HG03520 (cell line): ENCODE results near the gene FETUB.
"Not testable (repeated sequence)": the region's sequence is repeated elsewhere in the genome, so short reads cannot be mapped to it uniquely, and the experiment has no call there.

Source experiments
- ATAC-seq: cut with Tn5 transposase; IDR thresholded peaks from one replicate; pipeline ENCODE4 v1.9.1; 2021; ENCODE audit warnings: mild to moderate bottlenecking, moderate library complexity; ENCODE audit not compliant: unreplicated experiment

Gene FETUB

GRCh38 chr3:186665625-186666188 lies 25.5 kb downstream of the FETUB start, which contains the start of gene HRG:
HRG (plus strand) TSS chr3:186666014; CDS start chr3:186666032, 18 bp downstream.
- no peak for ATAC-seq

- ATAC-seq, result no peak
These were observed 28.2 kb downstream of the FETUB start for GRCh38 chr3:186668426-186668825.

- no peak for ATAC-seq
These were observed 29.3 kb downstream of the FETUB start for GRCh38 chr3:186669378-186670084.

DNA sequence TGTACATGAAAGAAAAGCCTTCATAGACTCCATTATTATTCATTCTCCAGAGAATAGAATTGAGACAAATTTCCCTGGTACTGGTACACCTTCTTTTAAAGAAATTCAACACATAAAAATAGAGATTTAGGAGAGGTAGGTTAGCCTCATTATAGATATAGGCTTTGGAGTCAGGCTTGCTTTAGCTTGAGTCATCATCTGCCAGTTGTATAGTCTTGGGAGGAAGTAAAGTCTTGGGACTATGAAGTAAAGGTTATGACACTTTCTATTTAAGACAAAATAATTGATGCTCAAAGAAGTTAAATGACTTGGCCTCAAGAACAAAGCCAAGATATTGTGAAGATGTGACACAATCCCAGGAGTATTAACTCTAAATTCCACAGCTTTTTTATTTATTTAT lies 30.0 kb downstream of the FETUB start:
- no peak for ATAC-seq

- ATAC-seq, result no peak
These were observed 30.9 kb downstream of the FETUB start for GRCh38 chr3:186671051-186671450.

- ATAC-seq, result no peak
These were observed 38.4 kb downstream of the FETUB start for GRCh38 chr3:186678604-186679003.

- no peak for ATAC-seq
These were observed 39.0 kb downstream of the FETUB start for GRCh38 chr3:186679151-186679550.

GRCh38 chr3:186680869-186681268 lies 40.7 kb downstream of the FETUB start:
- no peak for ATAC-seq

DNA sequence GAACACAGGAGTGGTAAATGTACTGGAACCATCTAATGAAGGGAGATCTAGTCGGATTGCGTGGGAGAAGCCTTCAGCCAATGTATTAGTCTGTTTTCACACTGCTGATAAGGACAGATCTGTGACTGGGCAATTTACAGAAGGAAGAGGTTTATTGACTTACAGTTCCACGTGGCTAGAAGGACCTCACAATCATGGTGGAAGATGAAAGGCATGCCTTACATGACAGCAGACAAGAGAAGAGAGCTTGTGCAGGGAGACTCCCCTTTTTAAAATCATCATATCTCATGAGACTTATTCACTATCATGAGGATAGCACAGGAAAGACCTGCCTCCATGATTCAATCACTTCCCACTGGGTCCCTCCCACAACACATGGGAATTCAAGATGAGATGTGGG lies 42.6 kb downstream of the FETUB start:
- ATAC-seq, result no peak

DNA sequence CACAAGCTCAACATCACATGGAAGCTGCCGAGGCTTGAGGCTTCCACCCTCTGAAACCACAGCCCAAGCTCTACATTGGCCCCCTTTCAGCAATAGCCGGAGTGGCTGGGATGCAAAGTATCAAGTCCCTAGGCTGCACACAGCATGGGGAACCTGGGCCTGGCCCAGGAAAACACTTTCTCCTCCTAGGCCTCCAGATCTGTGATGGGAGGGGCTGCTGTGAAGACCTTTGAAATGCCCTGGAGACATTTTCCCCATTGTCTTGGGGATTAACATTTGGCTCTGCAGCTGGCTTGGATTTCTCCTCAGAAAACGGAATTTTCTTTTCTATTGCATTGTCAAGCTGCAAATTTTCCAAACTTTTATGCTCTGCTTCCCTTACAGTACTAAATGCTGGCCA lies 43.8 kb downstream of the FETUB start:
- ATAC-seq, result no peak

DNA sequence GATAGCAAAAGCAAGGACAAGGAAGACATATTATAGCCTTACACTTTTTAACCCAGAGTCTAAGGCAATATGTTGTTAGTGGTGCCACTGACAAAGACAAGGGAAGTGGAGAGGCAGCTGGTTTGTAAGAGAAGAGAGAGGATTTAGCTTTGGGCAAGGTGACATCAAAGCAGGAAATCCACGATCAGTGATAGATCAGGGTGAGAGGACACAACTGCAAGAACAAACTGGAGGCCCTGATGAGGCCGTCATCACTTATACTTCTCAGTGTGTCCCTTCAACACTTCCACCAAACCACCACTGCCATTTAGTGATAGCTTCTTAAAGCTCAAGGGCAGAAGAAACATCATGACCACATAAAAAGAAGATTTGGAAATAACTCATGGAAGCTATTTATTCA lies 46.3 kb downstream of the FETUB start:
- not testable (repeated sequence) for ATAC-seq

GRCh38 chr3:186687120-186687651 lies 47.0 kb downstream of the FETUB start:
- ATAC-seq, result no peak

DNA sequence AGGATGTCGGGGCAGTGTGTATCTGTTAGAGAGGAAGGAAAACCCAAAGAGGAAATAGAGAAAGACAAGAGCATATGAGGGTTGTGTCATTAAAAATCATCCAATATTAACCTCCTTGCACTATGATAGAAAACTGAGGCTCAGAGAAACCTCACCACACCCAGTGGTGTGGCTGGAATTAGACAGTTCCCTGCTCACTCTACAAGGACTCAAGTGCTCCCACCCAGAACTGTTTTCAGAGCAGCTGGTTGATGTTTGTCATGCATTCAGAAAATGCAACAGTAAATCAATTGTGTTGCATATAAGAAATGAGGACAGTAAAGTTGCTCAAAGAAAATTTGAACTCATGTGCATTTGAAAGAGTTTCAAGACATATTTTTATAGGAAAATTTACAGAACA lies 50.1 kb downstream of the FETUB start:
- ATAC-seq, result not testable (repeated sequence)

- ATAC-seq, result no peak
These were observed 51.5 kb downstream of the FETUB start for GRCh38 chr3:186691676-186692075.

- ATAC-seq, result no peak
These were observed 53.6 kb downstream of the FETUB start for GRCh38 chr3:186693843-186694242.

GRCh38 chr3:186694288-186695032 lies 54.3 kb downstream of the FETUB start:
- no peak for ATAC-seq

- ATAC-seq, result no peak
These were observed 56.3 kb downstream of the FETUB start for GRCh38 chr3:186696522-186696921.

DNA sequence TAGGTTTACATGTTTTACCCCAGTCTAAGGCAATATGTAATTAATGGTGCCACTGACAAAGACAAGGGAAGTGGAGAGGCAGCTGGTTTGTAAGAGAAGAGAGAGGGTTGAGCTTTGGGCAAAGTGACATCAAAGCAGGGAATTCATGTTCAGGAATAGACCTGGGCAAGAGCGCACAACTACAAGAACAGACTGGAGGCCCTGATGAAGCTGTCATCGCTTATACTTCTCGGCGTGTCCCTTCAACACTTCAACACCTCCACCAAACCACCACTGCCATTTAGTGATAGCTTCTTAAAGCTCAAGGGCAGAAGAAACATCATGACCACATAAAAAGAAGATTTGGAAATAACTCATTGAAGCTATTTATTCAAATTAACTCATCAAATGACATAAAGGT lies 57.3 kb downstream of the FETUB start:
- ATAC-seq, result no peak

DNA sequence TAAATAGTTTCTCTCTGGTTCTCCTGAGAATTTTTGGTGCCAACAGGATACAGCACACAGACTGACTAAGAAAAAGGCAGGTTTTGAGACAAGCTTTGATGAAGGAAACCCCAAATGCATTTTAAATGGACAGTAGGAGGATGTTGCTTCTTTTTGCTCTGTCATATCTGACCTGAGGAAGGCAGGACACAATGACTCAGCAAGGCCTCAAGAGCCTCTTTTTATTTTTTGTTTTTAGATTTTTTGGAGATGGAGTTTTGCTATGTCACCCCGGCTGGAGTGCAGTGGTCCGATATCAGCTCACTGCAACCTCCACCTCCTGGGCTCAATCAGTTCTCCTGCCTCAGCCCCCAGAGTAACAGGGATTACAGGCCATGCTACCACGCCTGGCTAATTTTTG lies 60.1 kb downstream of the FETUB start:
- ATAC-seq, result no peak

DNA sequence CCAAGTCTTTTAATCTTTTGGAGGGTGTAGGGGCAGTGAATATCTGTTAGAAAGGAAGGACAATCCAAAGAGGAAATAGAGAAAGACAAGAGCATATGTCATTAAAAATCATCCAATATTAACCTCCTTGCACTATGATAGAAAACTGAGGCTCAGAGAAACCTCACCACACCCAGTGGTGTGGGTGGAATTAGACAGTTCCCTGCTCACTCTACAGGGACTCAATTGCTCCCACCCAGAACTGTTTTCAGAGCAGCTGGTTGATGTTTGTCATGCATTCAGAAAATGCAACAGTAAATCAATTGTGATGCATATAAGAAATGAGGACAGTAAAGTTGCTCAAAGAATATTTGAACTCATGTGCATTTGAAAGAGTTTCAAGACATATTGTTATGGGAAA lies 62.3 kb downstream of the FETUB start:
- not testable (repeated sequence) for ATAC-seq
